Hepatocyte (in vitro differentiated cells): ENCODE results near the gene TSSC4. TPM values are rescaled to one million over a fixed set of nuclear protein-coding genes. Genes with fewer than 3 reads are reported as not detected.

ENCODE experiments used
- DNase-seq: peaks from one replicate; pipeline ENCODE4 v3.0.0-alpha.2; 2016; ENCODE audit warnings: low spot score
- H2AFZ ChIP-seq: fragments of 200-600 bp; sonication (generic); 2 replicates; pipeline ENCODE4 v1.6.0; 2016; ENCODE audit warnings: antibody characterized with exemption, mild to moderate bottlenecking
- H3K27ac ChIP-seq: fragments of 200-600 bp; sonication (generic); 2 replicates; pipeline ENCODE4 v1.5.1; 2016; ENCODE audit warnings: mild to moderate bottlenecking
- H3K27me3 ChIP-seq: fragments of 200-600 bp; sonication (generic); 2 replicates; pipeline ENCODE4 v1.6.1; 2016
- H3K36me3 ChIP-seq: fragments of 200-600 bp; sonication (generic); replicated peaks from 2 replicates; pipeline ENCODE4 v1.5.1; 2016; ENCODE audit warnings: low read depth; ENCODE audit not compliant: insufficient read depth
- H3K4me1 ChIP-seq: fragments of 200-600 bp; sonication (generic); 2 replicates; pipeline ENCODE4 v1.5.1; 2016; ENCODE audit warnings: mild to moderate bottlenecking, moderate library complexity; ENCODE audit not compliant: insufficient read depth
- H3K4me2 ChIP-seq: fragments of 200-600 bp; sonication (generic); 2 replicates; pipeline ENCODE4 v1.6.0; 2016
- H3K4me3 ChIP-seq: fragments of 200-600 bp; sonication (generic); 2 replicates; pipeline ENCODE4 v1.5.1; 2016; ENCODE audit warnings: mild to moderate bottlenecking
- H3K79me2 ChIP-seq: fragments of 200-600 bp; sonication (generic); 2 replicates; pipeline ENCODE4 v1.6.0; 2017; ENCODE audit warnings: mild to moderate bottlenecking
- H3K9me2 ChIP-seq: fragments of 200-600 bp; sonication (generic); replicated peaks from 2 replicates; pipeline ENCODE4 v1.6.0; 2017; ENCODE audit warnings: mild to moderate bottlenecking; ENCODE audit not compliant: insufficient read depth
- H3K9me3 ChIP-seq: fragments of 200-600 bp; sonication (generic); 2 replicates; pipeline ENCODE4 v1.5.1; 2016; ENCODE audit warnings: low read depth, mild to moderate bottlenecking
- H4K20me1 ChIP-seq: fragments of 200-600 bp; sonication (generic); 2 replicates; pipeline ENCODE4 v1.6.0; 2016; ENCODE audit warnings: mild to moderate bottlenecking; ENCODE audit not compliant: insufficient read depth, poor library complexity, severe bottlenecking
- CTCF ChIP-seq: fragments of 200-600 bp; sonication (generic); IDR thresholded peaks from 2 replicates; pipeline ENCODE4 v1.5.1; 2016; ENCODE audit warnings: antibody characterized with exemption, mild to moderate bottlenecking; ENCODE audit not compliant: poor library complexity
- EZH2 ChIP-seq: fragments of 200-600 bp; sonication (generic); IDR thresholded peaks from 2 replicates; pipeline ENCODE4 v1.6.1; 2016; ENCODE audit warnings: antibody characterized with exemption, mild to moderate bottlenecking, borderline replicate concordance
- EZH2phosphoT487 ChIP-seq: fragments of 200-600 bp; sonication (generic); IDR thresholded peaks from one replicate; pipeline ENCODE4 v1.6.1; 2018; ENCODE audit warnings: antibody characterized with exemption, mild to moderate bottlenecking, low read depth, moderate library complexity; ENCODE audit not compliant: unreplicated experiment, severe bottlenecking
- WGBS: methylation state at CpG from one replicate; pipeline ENCODE4 v1.1.6; 2016; ENCODE audit warnings: low lambda C conversion rate; ENCODE audit errors: missing lambda C conversion rate; 5-methylcytosine and 5-hydroxymethylcytosine counted together
- polyA plus RNA-seq: library from polyadenylated mRNA; unstranded; fragments of >200 nt; fragmentation: Nextera tagmentation; extraction: Ambion mirVana; gene quantifications from 2 replicates; pipeline ENCODE4 v1.2.1, GENCODE V29; 2016
- total RNA-seq: library from RNA; depleted of rRNA; stranded (reverse); fragments of >200 nt; gene quantifications from 2 replicates; pipeline ENCODE4 v1.2.3, GENCODE V29; 2014

Gene TSSC4
- total and polyA plus RNA-seq, 2 experiments from 2014 or later = 33.8 to 68.5 TPM

DNA sequence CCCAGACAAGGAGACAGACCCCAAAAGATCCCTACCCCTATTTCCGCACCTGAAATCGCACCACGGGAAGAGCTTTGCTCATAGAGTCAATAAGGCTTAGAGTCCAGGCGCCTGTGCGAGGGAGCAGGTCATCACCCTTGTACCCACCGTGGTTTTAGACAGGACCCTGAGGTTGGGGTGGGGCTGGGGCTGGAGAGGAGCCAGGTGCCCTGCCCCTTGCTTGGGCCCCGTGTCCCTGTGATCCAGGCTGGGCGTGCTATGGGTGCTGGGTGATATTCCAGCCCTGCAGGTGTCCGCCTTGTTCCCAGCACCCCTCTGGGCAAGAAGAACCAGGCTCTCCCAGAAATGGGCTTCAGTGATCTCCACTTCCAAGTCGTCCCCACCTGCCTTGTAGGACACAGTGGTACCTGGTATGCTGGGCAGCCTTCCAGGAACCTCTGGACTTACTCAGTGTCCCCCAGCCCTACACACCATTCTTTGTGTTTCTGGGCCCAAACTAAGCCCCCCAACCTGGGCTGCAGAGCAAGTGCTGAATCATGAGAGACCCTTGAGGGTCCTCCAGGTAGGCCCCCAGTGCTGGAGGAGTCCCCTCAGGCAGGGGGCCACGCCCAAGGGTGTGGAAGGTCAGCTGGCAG, 18.9 kb upstream of the TSSC4 start:
- TF ChIP-seq CTCF = no peak
- TF ChIP-seq EZH2 = no peak
- TF ChIP-seq EZH2phosphoT487 = no peak
- H3K27ac ChIP-seq = no peak overlapping the region
- no peak overlapping the region for H3K4me2 ChIP-seq
- H2AFZ ChIP-seq = no peak overlapping the region
- DNase-seq = no peak
- 94% methylated on average over 11 of the region's 11 CpGs for WGBS
- H3K79me2 ChIP-seq = peaks cover 92% of the 10 kb centered on the region
- H3K4me3 ChIP-seq = no peak overlapping the region
- no peaks in the 10 kb centered on the region for H3K9me3 ChIP-seq
- H4K20me1 ChIP-seq = peaks cover 81% of the 10 kb centered on the region
- H3K9me2 ChIP-seq = no peaks in the 10 kb centered on the region
- no peaks in the 10 kb centered on the region for H3K4me1 ChIP-seq
- no peaks in the 10 kb centered on the region for H3K27me3 ChIP-seq
- H3K36me3 ChIP-seq = no peaks in the 10 kb centered on the region

GRCh38 chr11:2382129-2382517, 18.4 kb upstream of the TSSC4 start:
- H3K27ac ChIP-seq = no peak overlapping the region

DNA sequence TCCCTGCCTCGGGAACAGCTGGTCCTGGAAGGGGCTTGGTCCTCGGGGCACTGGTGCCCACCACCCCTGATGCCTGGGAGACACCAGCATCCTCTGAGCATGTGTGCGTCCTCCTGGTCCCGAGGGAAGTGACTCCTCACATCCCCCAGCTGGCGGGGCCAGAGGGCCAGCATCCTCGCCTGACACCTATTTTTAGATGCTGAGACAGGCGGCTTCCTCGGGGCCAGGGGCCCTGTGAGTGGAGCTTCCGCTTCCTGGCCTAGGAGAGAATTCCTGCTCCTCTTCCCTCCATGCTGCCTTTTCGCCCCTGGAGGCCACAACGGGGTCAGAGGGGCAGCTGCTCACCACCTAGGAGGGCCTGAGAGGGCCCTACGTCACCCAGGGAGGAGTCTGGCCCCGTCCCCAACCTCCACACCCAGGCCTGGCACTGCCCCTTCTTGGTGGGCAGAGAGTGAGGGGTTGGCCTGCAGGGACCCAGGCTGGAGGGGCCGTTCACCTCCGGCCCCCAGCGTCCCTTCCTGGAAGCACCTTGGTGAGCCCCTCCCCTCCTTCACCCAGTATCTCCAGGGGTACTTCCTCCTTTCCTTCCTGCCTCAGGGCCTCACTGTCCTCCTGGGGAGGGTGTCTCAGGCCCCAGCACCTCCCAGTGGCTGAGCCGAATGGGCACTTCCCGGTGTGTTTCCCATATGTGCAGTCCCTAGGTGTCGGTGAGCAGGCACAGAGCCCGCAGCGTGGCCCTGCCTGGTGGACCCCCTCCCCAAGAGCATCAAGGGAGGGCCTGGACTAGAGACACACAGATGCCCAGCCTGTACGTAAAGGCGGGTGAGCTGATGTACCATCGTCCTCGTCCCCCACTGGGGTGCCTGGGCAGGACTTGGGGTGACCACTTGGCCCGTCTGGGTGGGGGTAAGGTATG, 17.4 kb upstream of the TSSC4 start:
- H3K4me2 ChIP-seq = no peak overlapping the region
- H3K27me3 ChIP-seq = no peaks in the 10 kb centered on the region
- WGBS = 91% methylated on average over 26 of the region's 26 CpGs
- H3K9me3 ChIP-seq = no peaks in the 10 kb centered on the region
- H3K4me3 ChIP-seq = no peak overlapping the region
- H3K9me2 ChIP-seq = no peaks in the 10 kb centered on the region
- peaks cover 3% of the 10 kb centered on the region for H3K4me1 ChIP-seq
- no peak overlapping the region for H3K27ac ChIP-seq
- H4K20me1 ChIP-seq = peaks cover 92% of the 10 kb centered on the region
- no peak for DNase-seq
- no peak for TF ChIP-seq EZH2
- TF ChIP-seq EZH2phosphoT487 = no peak
- no peak for TF ChIP-seq CTCF
- H2AFZ ChIP-seq = no peak overlapping the region
- H3K36me3 ChIP-seq = no peaks in the 10 kb centered on the region
- H3K79me2 ChIP-seq = peaks cover 96% of the 10 kb centered on the region

More at GRCh38 chr11:2382129-2382517, 18.4 kb upstream of the TSSC4 start:
- Histone ChIP-seq H3K4me2 (no peak overlapping the region), H3K4me3 (no peak overlapping the region), H3K27me3 (no peaks in the 10 kb centered on the region), H4K20me1 (peaks cover 86% of the 10 kb centered on the region), H3K36me3 (no peaks in the 10 kb centered on the region), H2AFZ (no peak overlapping the region), H3K9me3 (no peaks in the 10 kb centered on the region), H3K79me2 (peaks cover 93% of the 10 kb centered on the region), H3K4me1 (peaks cover 3% of the 10 kb centered on the region), H3K9me2 (no peaks in the 10 kb centered on the region)
- TF ChIP-seq EZH2phosphoT487 (no peak), CTCF (no peak), EZH2 (no peak)
- no peak for DNase-seq
- WGBS = 88% methylated on average over 9 of the region's 11 CpGs
